WTC11 (cell line): ENCODE data around the gene SNAPC1. TPM values are rescaled to one million over a fixed set of nuclear protein-coding genes. Genes with fewer than 3 reads are reported as not detected.

Source experiments
- ATAC-seq: fragments of 200-7000 bp; cut with Tn5 transposase; 2 replicates; pipeline ENCODE4 v1.10.0; 2021; ENCODE audit warnings: mild to moderate bottlenecking, moderate library complexity
- CTCF ChIA-PET: fragments of 300-600 bp; sonication (Branson Sonifier 250); formaldehyde crosslinking; loops from one replicate; lab custom pipeline; 2021; ENCODE audit warnings: antibody characterized with exemption; lab: Charles Lee
- POLR2A ChIA-PET: fragments of 350-600 bp; sonication (Branson Sonifier 250); formaldehyde crosslinking; loops from one replicate; lab custom pipeline; 2021; ENCODE audit warnings: antibody characterized with exemption; lab: Charles Lee
- DNase-seq: peaks from one replicate; pipeline ENCODE4 v3.0.0; 2021; ENCODE audit warnings: low spot score
- H3K27ac Mint-ChIP-seq: 2 replicates; pipeline ENCODE4 v1.8.0; 2021; ENCODE audit warnings: mixed read lengths
- H3K27me3 Mint-ChIP-seq: 2 replicates; pipeline ENCODE4 v1.8.0; 2021; ENCODE audit warnings: low read depth, mild to moderate bottlenecking, moderate library complexity, mixed read lengths
- H3K36me3 Mint-ChIP-seq: 2 replicates; pipeline ENCODE4 v1.8.0; 2021; ENCODE audit warnings: mixed read lengths
- H3K4me1 Mint-ChIP-seq: 2 replicates; pipeline ENCODE4 v1.8.0; 2022; ENCODE audit warnings: mixed read lengths
- H3K4me3 Mint-ChIP-seq: 2 replicates; pipeline ENCODE4 v1.8.0; 2021; ENCODE audit warnings: mild to moderate bottlenecking, moderate library complexity, mixed read lengths
- H3K9me3 Mint-ChIP-seq: 2 replicates; pipeline ENCODE4 v1.8.0; 2021; ENCODE audit warnings: mixed read lengths
- AR ChIP-seq: fragments of 250-450 bp; sonication (Bioruptor Pico); IDR thresholded peaks from 2 replicates; pipeline ENCODE4 v1.9.0; 2021; ENCODE audit warnings: mild to moderate bottlenecking
- ATF1 ChIP-seq: sonication (generic); formaldehyde crosslinking; IDR thresholded peaks from 2 replicates; pipeline ENCODE4 v1.8.1; 2023; ENCODE audit warnings: mild to moderate bottlenecking, moderate library complexity, missing genetic modification reagents
- CBFB ChIP-seq: sonication (generic); formaldehyde crosslinking; IDR thresholded peaks from 2 replicates; pipeline ENCODE4 v1.8.1; 2022; ENCODE audit warnings: mild to moderate bottlenecking, low read depth, missing genetic modification reagents
- CDX4 ChIP-seq: fragments of 250-450 bp; sonication (Bioruptor Pico); IDR thresholded peaks from 2 replicates; pipeline ENCODE4 v1.9.0; 2021; ENCODE audit warnings: moderate library complexity, mild to moderate bottlenecking, inconsistent platforms, borderline replicate concordance
- CREM ChIP-seq: sonication (generic); formaldehyde crosslinking; IDR thresholded peaks from 2 replicates; pipeline ENCODE4 v1.8.1; 2022; ENCODE audit warnings: mild to moderate bottlenecking, missing genetic modification reagents, moderate library complexity
- EMX1 ChIP-seq: fragments of 250-450 bp; sonication (Bioruptor Pico); IDR thresholded peaks from 2 replicates; pipeline ENCODE4 v1.8.0; 2021; ENCODE audit warnings: mild to moderate bottlenecking
- ETV6 ChIP-seq: sonication (generic); formaldehyde crosslinking; IDR thresholded peaks from 2 replicates; pipeline ENCODE4 v1.8.1; 2022; ENCODE audit warnings: mild to moderate bottlenecking, missing genetic modification reagents
- SMAD3 ChIP-seq: sonication (generic); formaldehyde crosslinking; IDR thresholded peaks from 2 replicates; pipeline ENCODE4 v1.8.0; 2022; ENCODE audit warnings: missing genetic modification reagents, mild to moderate bottlenecking, borderline replicate concordance
- ZNF121 ChIP-seq: sonication (generic); formaldehyde crosslinking; IDR thresholded peaks from 2 replicates; pipeline ENCODE4 v1.8.0; 2023; ENCODE audit warnings: missing genetic modification reagents
- ZNF671 ChIP-seq: fragments of 250-450 bp; sonication (Bioruptor Pico); IDR thresholded peaks from 2 replicates; pipeline ENCODE4 v1.8.0; 2021; ENCODE audit warnings: mild to moderate bottlenecking
- total RNA-seq: library from RNA; stranded (reverse); gene quantifications from 3 replicates; pipeline ENCODE4 v1.2.3, GENCODE V29; 2021
- TF ChIP-seq, protein P1 (sequence below): sonication (generic); formaldehyde crosslinking; IDR thresholded peaks from 2 replicates; pipeline ENCODE4 v1.8.1; 2023; ENCODE audit warnings: mild to moderate bottlenecking, missing genetic modification reagents
- TF ChIP-seq, protein P2 (sequence below): sonication (generic); formaldehyde crosslinking; IDR thresholded peaks from 2 replicates; pipeline ENCODE4 v1.8.0; 2022; ENCODE audit warnings: mild to moderate bottlenecking, missing genetic modification reagents

The SNAPC1 gene
- total RNA-seq, 1 experiment from 2014 or later = 9.5 TPM

DNA sequence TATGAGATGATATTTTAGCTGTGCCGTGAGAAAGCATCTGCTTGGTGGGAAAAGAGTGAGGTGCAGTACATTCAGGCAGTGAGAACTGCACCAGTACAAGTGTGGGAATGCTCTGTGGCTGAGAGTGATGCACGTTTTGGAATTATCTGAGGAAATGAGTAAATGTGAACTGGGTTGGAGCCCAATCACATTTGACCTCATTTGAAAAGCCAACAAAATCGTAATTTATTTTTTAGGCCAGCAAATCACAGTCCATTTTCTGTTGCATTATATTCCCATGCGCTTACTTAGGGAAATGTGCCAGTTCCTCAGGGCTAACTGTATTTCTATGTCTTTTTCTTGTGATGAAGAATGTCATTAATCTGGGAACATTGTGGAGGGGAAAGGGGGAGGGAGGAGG is 77.3 kb downstream of the SNAPC1 start:
- Mint-ChIP-seq H3K36me3 (no peaks in the 10 kb centered on the region), H3K27me3 (no peaks in the 10 kb centered on the region), H3K9me3 (peaks cover 7% of the 10 kb centered on the region), H3K4me3 (no peak overlapping the region), H3K4me1 (peaks cover 17% of the 10 kb centered on the region), H3K27ac (no peak overlapping the region)
- DNase-seq = no peak
- CTCF ChIA-PET = no interaction called here
- no peak for ATAC-seq
- POLR2A ChIA-PET = no interaction called here
- TF ChIP-seq EMX1 (CRISPR knock-in tag) = no peak
- TF ChIP-seq ATF1 = no peak
- TF ChIP-seq CBFB = no peak
- no peak for TF ChIP-seq SMAD3

DNA sequence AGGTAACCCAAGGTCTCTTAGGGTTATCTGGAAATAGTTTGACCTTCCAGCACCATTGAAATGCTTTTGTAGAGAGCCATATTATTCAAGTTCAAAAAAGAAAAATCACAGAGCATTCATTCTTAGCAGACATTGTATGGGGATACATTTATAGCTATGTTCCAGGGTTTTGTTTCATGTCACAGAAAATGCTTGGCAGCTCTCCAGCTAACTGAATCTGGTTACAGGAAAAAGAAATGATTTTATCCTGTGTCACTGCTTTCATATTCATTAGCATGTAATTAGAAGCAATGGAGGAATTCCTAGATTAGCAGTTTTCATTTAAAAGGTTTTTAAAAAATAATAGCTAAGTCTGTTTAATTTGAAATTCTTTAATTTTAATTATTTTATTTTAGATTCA is 78.9 kb downstream of the SNAPC1 start:
- no peak for TF ChIP-seq AR (CRISPR knock-in tag)
- TF ChIP-seq ZNF121 (CRISPR knock-in tag) = no peak
- TF ChIP-seq CREM = no peak
- no peak for TF ChIP-seq ATF1
- no peak for TF ChIP-seq SMAD3
- TF ChIP-seq, protein P1, sequence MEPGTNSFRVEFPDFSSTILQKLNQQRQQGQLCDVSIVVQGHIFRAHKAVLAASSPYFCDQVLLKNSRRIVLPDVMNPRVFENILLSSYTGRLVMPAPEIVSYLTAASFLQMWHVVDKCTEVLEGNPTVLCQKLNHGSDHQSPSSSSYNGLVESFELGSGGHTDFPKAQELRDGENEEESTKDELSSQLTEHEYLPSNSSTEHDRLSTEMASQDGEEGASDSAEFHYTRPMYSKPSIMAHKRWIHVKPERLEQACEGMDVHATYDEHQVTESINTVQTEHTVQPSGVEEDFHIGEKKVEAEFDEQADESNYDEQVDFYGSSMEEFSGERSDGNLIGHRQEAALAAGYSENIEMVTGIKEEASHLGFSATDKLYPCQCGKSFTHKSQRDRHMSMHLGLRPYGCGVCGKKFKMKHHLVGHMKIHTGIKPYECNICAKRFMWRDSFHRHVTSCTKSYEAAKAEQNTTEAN = no peak
- no peak for TF ChIP-seq CDX4 (CRISPR knock-in tag)
- no peak for TF ChIP-seq ZNF671 (CRISPR knock-in tag)
- TF ChIP-seq ETV6 (CRISPR knock-in tag) = no peak
- TF ChIP-seq, protein P2, sequence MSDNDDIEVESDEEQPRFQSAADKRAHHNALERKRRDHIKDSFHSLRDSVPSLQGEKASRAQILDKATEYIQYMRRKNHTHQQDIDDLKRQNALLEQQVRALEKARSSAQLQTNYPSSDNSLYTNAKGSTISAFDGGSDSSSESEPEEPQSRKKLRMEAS (CRISPR knock-in tag) = no peak

More for the DNA sequence above, 78.9 kb downstream of the SNAPC1 start:
- Mint-ChIP-seq H3K4me1 (peaks cover 9% of the 10 kb centered on the region), H3K27me3 (no peaks in the 10 kb centered on the region), H3K4me3 (no peak overlapping the region), H3K36me3 (peaks cover 2% of the 10 kb centered on the region; the same call in 1 of the 2 replicates), H3K27ac (no peak overlapping the region), H3K9me3 (peaks cover 10% of the 10 kb centered on the region)
- POLR2A ChIA-PET = no interaction called here
- no peak for DNase-seq
- no peak for ATAC-seq
- CTCF ChIA-PET = interaction anchor here (1.0 kb wide), 1 partner anchor 286 kb away, joined by 3 read pairs; no protein-coding TSS in a partner anchor

Other genes with a start within 250 kb of the SNAPC1 start
- 146 to 165 TPM (median 153 TPM) in 3 replicates for gene HIF1A, start 66.9 kb upstream of the SNAPC1 start, total RNA-seq
- 2.9 to 4.0 TPM (median 3.6 TPM) in 3 replicates for gene SYT16, start 50.3 kb downstream of the SNAPC1 start, total RNA-seq